K562 (cell line): ENCODE data around the gene EEA1. TPM values are rescaled to one million over a fixed set of nuclear protein-coding genes. Genes with fewer than 3 reads are reported as not detected.

Experiments
- ATAC-seq: fragments of 200-7000 bp; cut with Tn5 transposase; 3 replicates; pipeline ENCODE4 v1.9.1; 2020; ENCODE audit warnings: moderate library complexity
- BruUV-seq: library from RNA; stranded (reverse); fragments of 400-500 nt; replicated peaks from 2 replicates; lab custom pipeline; 2021; lab: Mats Ljungman, UMichigan
- CTCF ChIA-PET: fragments of 300-600 bp; formaldehyde crosslinking; extraction: SDS; loops from one replicate; lab custom pipeline; 2021; ENCODE audit warnings: low intra/inter-chr PET ratio; lab: Yijun Ruan, JAX
- POLR2A ChIA-PET: fragments of 300-600, 350-650 bp; sonication (Branson Sonifier 250); formaldehyde crosslinking; extraction: SDS; loops from one replicate; lab custom pipeline; 2021; ENCODE audit warnings: antibody characterized with exemption, inconsistent platforms; lab: Yijun Ruan, JAX
- DNase-seq, 4 experiments: peaks; one replicate each; pipeline versions ENCODE4 v3.0.0 to v3.0.0-alpha.2; 2011 to 2018; ENCODE audit warnings: low spot score in 3 of 4, mixed read lengths in 3 of 4; ENCODE audit errors: extremely low read depth in 1 of 4
- FAIRE-seq: peaks from 2 replicates; lab custom pipeline; 2011; peaks lifted over from hg19 to GRCh38; lab: Jason Lieb, UNC
- H2AFZ ChIP-seq: 2 replicates; pipeline ENCODE4 v1.6.0; 2011; ENCODE audit warnings: low read depth, low read length, control low read depth, inconsistent platforms
- H3K27ac ChIP-seq: fragments of 200-600 bp; 3 replicates; pipeline ENCODE4 v1.8.0; 2011; ENCODE audit warnings: low read depth, mild to moderate bottlenecking, control low read depth, inconsistent platforms, low read length, moderate library complexity, mixed read lengths; ENCODE audit errors: extremely low read depth
- H3K27me3 ChIP-seq, 2 experiments: fragments of 300-600 bp in 1 of 2; 2 replicates in 1 of 2; 3 replicates in 1 of 2; pipeline versions ENCODE4 v1.6.0 to v1.8.0; 2011; ENCODE audit warnings: inconsistent platforms in 2 of 2, low read length in 2 of 2, mild to moderate bottlenecking in 1 of 2, mixed read lengths in 1 of 2, moderate library complexity in 1 of 2; ENCODE audit not compliant: control insufficient read depth in 2 of 2, insufficient read depth in 2 of 2
- H3K36me3 ChIP-seq: fragments of 300-600 bp; 3 replicates; pipeline ENCODE4 v1.8.0; 2011; ENCODE audit warnings: mild to moderate bottlenecking, low read length, inconsistent platforms; ENCODE audit not compliant: control insufficient read depth, insufficient read depth
- H3K4me1 ChIP-seq, 2 experiments: fragments of 200-600 bp in 1 of 2; replicated peaks in 1 of 2; 2 replicates in 1 of 2; 3 replicates in 1 of 2; pipeline versions ENCODE4 v1.5.1 to v1.8.0; 2011; ENCODE audit warnings: inconsistent platforms in 2 of 2, low read length in 2 of 2, mild to moderate bottlenecking in 1 of 2, mixed read lengths in 1 of 2, moderate library complexity in 1 of 2; ENCODE audit not compliant: control insufficient read depth in 2 of 2, insufficient read depth in 2 of 2
- H3K4me2 ChIP-seq: 2 replicates; pipeline ENCODE4 v1.6.1; 2011; ENCODE audit warnings: low read length, control low read depth, inconsistent platforms, mixed read lengths; ENCODE audit not compliant: insufficient read depth
- H3K4me3 ChIP-seq: fragments of 200-600 bp; sonication (generic), shearing (Covaris generic); 2 replicates; pipeline ENCODE4 v1.5.1; 2016; ENCODE audit warnings: control low read depth, inconsistent platforms
- H3K79me2 ChIP-seq: fragments of 200-600 bp; 3 replicates; pipeline ENCODE4 v1.8.0; 2011; ENCODE audit warnings: low read length, inconsistent platforms; ENCODE audit not compliant: control insufficient read depth, insufficient read depth
- H3K9ac ChIP-seq, 2 experiments: 2 replicates each; pipeline versions ENCODE4 v1.6.0 to v1.6.1; 2011; ENCODE audit warnings: low read depth in 2 of 2, low read length in 2 of 2, control low read depth in 1 of 2, inconsistent platforms in 1 of 2, mild to moderate bottlenecking in 1 of 2, mixed read lengths in 1 of 2; ENCODE audit not compliant: insufficient read depth in 1 of 2
- H3K9me1 ChIP-seq: one replicate; pipeline ENCODE4 v1.6.0; 2011; ENCODE audit warnings: inconsistent platforms, mild to moderate bottlenecking, low read length, moderate library complexity; ENCODE audit not compliant: control insufficient read depth, insufficient read depth
- H3K9me3 ChIP-seq: replicated peaks from 2 replicates; pipeline ENCODE4 v1.5.1; 2011; ENCODE audit warnings: low read depth, low read length, inconsistent platforms; ENCODE audit not compliant: control insufficient read depth, insufficient read depth
- H4K20me1 ChIP-seq: replicated peaks from 2 replicates; pipeline ENCODE4 v1.6.1; 2011; ENCODE audit warnings: low read length, inconsistent platforms, mixed read lengths; ENCODE audit not compliant: control insufficient read depth, insufficient read depth
- BRCA1 ChIP-seq, 2 experiments: fragments of 450-650 bp in 1 of 2; sonication (generic) in 1 of 2; formaldehyde crosslinking in 1 of 2; IDR thresholded peaks; 2 replicates each; pipeline versions ENCODE4 v1.5.0 to v1.6.1; 2017 to 2020; ENCODE audit warnings: mild to moderate bottlenecking in 1 of 2, missing genetic modification reagents in 1 of 2
- CREB3L1 ChIP-seq: fragments of 450-650 bp; IDR thresholded peaks from 2 replicates; pipeline ENCODE4 v1.6.1; 2014; ENCODE audit warnings: low read depth, mild to moderate bottlenecking, moderate library complexity, borderline replicate concordance
- DMBX1 ChIP-seq: fragments of 250-450 bp; sonication (Bioruptor Pico); IDR thresholded peaks from 2 replicates; pipeline ENCODE4 v1.8.0; 2022; ENCODE audit warnings: inconsistent platforms, mild to moderate bottlenecking, moderate library complexity, borderline replicate concordance
- ELF2 ChIP-seq: fragments of 250-450 bp; sonication (Bioruptor Pico); IDR thresholded peaks from 2 replicates; pipeline ENCODE4 v1.5.0; 2021; ENCODE audit warnings: mild to moderate bottlenecking
- HINFP ChIP-seq: fragments of 450-650 bp; conservative IDR thresholded peaks from 2 replicates; pipeline ENCODE4 v1.6.1; 2016; ENCODE audit warnings: missing genetic modification characterization, low read depth, mild to moderate bottlenecking, control low read depth, missing compliant biosample characterization
- HMG20B ChIP-seq: fragments of 250-450 bp; sonication (Bioruptor Pico); IDR thresholded peaks from 2 replicates; pipeline ENCODE4 v1.5.0; 2021; ENCODE audit warnings: mild to moderate bottlenecking
- HNRNPUL1 ChIP-seq: fragments of 200-400 bp; formaldehyde crosslinking; IDR thresholded peaks from 2 replicates; pipeline ENCODE4 v1.6.1; 2017; ENCODE audit warnings: low read length
- IRF9 ChIP-seq: fragments of 450-650 bp; IDR thresholded peaks from 2 replicates; pipeline ENCODE4 v1.6.1; 2016; ENCODE audit warnings: missing biosample characterization, missing genetic modification characterization
- MLX ChIP-seq, 2 experiments: fragments of 450-650 bp in 1 of 2; sonication (generic) in 1 of 2; formaldehyde crosslinking; conservative IDR thresholded peaks; 2 replicates each; pipeline versions ENCODE4 v1.4.0 to v1.8.1; 2020 to 2022; ENCODE audit warnings: mild to moderate bottlenecking in 1 of 2, missing genetic modification reagents in 1 of 2
- NCOA6 ChIP-seq: fragments of 450-650 bp; IDR thresholded peaks from 2 replicates; pipeline ENCODE4 v1.6.1; 2017; ENCODE audit warnings: mild to moderate bottlenecking
- NEUROD1 ChIP-seq: fragments of 150-350 bp; IDR thresholded peaks from 2 replicates; pipeline ENCODE4 v1.6.1; 2014; ENCODE audit warnings: borderline replicate concordance, low read length, low read depth; ENCODE audit not compliant: partially characterized antibody
- SNRNP70 ChIP-seq: fragments of 200-400 bp; formaldehyde crosslinking; optimal IDR thresholded peaks from 2 replicates; pipeline ENCODE3; 2017; ENCODE audit warnings: low read depth, low read length
- ZNF3 ChIP-seq: fragments of 250-450 bp; sonication (Bioruptor Pico); IDR thresholded peaks from 2 replicates; pipeline ENCODE4 v1.5.0; 2021; ENCODE audit warnings: mild to moderate bottlenecking, moderate library complexity
- ZNF324 ChIP-seq: fragments of 250-450 bp; sonication (Bioruptor Pico); IDR thresholded peaks from 2 replicates; pipeline ENCODE4 v1.4.0; 2020; ENCODE audit warnings: mild to moderate bottlenecking
- ZNF507 ChIP-seq: conservative IDR thresholded peaks from 2 replicates; pipeline ENCODE4 v1.6.1; 2017; ENCODE audit warnings: missing genetic modification characterization, missing compliant biosample characterization
- WGBS: fragments of 100-300 bp; shearing (Covaris generic); methylation state at CpG from one replicate; pipeline ENCODE4 v1.1.6; 2016; ENCODE audit warnings: low coverage, mixed read lengths; ENCODE audit not compliant: insufficient coverage; ENCODE audit errors: missing lambda C conversion rate; 5-methylcytosine and 5-hydroxymethylcytosine counted together
- in situ Hi-C: fragments of 300-500 bp; cut with MboI; formaldehyde crosslinking; loops from 4 replicates; pipeline ENCODE4 v1.15.0; 2018; ENCODE audit warnings: inconsistent platforms, mixed read lengths
- intact Hi-C: fragments of 100-400 bp; cut with micrococcal nuclease; formaldehyde crosslinking; loops from 2 replicates; pipeline ENCODE4 v1.14.2; 2022
- polyA plus RNA-seq, 8 experiments: library from polyadenylated mRNA; depleted of rRNA in 4 of 8; stranded (reverse) in 5 of 8; unstranded in 3 of 8; fragments of >200 nt; fragmentation: Nextera tagmentation in 2 of 8; fragmentation: Illumina TruSeq in 1 of 8; extraction: Ambion mirVana in 2 of 8; extraction: Trizol in 1 of 8; gene quantifications; 2 replicates each; pipeline versions ENCODE4 v1.2.1 to v1.2.3, GENCODE V29; 2011 to 2014; ENCODE audit warnings: inconsistent platforms in 1 of 8, missing spikeins in 1 of 8
- total RNA-seq, 7 experiments: library from RNA; depleted of rRNA in 6 of 7; stranded (reverse); fragments of >200 nt in 6 of 7; fragmentation: Illumina TruSeq in 2 of 7; extraction: Trizol in 2 of 7; gene quantifications; 2 replicates each; pipeline versions ENCODE4 v1.2.1 to v1.2.3, GENCODE V29; 2011 to 2021; ENCODE audit warnings: low replicate concordance in 1 of 7

EEA1 gene
- total and polyA plus RNA-seq, 9 of the 15 experiments (the other 6 are each of a cell fraction or from before 2014, with no cell fraction given), result 3.5 to 17.1 (median 7.5) TPM

- TF ChIP-seq IRF9 (tag), result no peak
Measured at GRCh38 chr12:92745856-92746550, 183.1 kb downstream of the EEA1 start (continued).

GRCh38 chr12:92743026-92743425 lies 186.1 kb downstream of the EEA1 start:
- in situ Hi-C loops, result no loop called here

More at GRCh38 chr12:92743026-92743425, 186.1 kb downstream of the EEA1 start:
- no peaks in the 10 kb centered on the region for H3K9me3 ChIP-seq
- no peaks in the 10 kb centered on the region for H3K4me1 ChIP-seq
- H2AFZ ChIP-seq, result no peak overlapping the region
- no peaks in the 10 kb centered on the region for H3K36me3 ChIP-seq
- no peak for FAIRE-seq
- H4K20me1 ChIP-seq, result no peaks in the 10 kb centered on the region
- WGBS, result 2% methylated on average over 3 of the region's 3 CpGs
- H3K9me1 ChIP-seq, result no peaks in the 10 kb centered on the region
- ChIA-PET POLR2A (no interaction called here), CTCF (no interaction called here)
- DNase-seq, result no peak
- no peak overlapping the region for H3K4me3 ChIP-seq
- no peak overlapping the region for H3K27ac ChIP-seq
- TF ChIP-seq ZNF507 (tag), result no peak
- no peak for TF ChIP-seq ZNF3 (CRISPR knock-in tag)
- no peak for TF ChIP-seq DMBX1 (CRISPR knock-in tag)
- no peak for TF ChIP-seq NEUROD1
- no peak for TF ChIP-seq HINFP (tag)
- TF ChIP-seq ZNF324 (CRISPR knock-in tag), result no peak
- no peak for TF ChIP-seq HNRNPUL1
- no peak for TF ChIP-seq CREB3L1
- TF ChIP-seq HMG20B (CRISPR knock-in tag), result no peak
- TF ChIP-seq ELF2 (CRISPR knock-in tag), result no peak
- TF ChIP-seq SNRNP70, result no peak
- TF ChIP-seq BRCA1 (IDR thresholded peaks at IDR 0.05), result no peak
- TF ChIP-seq BRCA1 (CRISPR knock-in tag; IDR thresholded peaks at IDR 0.05), result no peak
- no peak for TF ChIP-seq MLX (CRISPR knock-in tag; conservative IDR thresholded peaks at IDR 0.05)
- no peak for TF ChIP-seq NCOA6
- no peaks in the 10 kb centered on the region for H3K79me2 ChIP-seq
- H3K27me3 ChIP-seq, result peaks cover 14 to 34% of the 10 kb centered on the region in 2 experiments
- no peak overlapping the region for H3K4me2 ChIP-seq
- no peak overlapping the region for H3K9ac ChIP-seq
- no TSS peak for BruUV-seq
- intact Hi-C loops, result no loop called here
- no peak for ATAC-seq
